NCI-H82 treated with DMSO at 0.1 percent for 48 hours (cell line): ENCODE results near the gene LINC00237.

Experiments used
- DNase-seq: peaks from one replicate; lab custom pipeline; 2025; ENCODE audit not compliant: unreplicated experiment; lab: John Stamatoyannopoulos, UW

Gene LINC00237

DNA sequence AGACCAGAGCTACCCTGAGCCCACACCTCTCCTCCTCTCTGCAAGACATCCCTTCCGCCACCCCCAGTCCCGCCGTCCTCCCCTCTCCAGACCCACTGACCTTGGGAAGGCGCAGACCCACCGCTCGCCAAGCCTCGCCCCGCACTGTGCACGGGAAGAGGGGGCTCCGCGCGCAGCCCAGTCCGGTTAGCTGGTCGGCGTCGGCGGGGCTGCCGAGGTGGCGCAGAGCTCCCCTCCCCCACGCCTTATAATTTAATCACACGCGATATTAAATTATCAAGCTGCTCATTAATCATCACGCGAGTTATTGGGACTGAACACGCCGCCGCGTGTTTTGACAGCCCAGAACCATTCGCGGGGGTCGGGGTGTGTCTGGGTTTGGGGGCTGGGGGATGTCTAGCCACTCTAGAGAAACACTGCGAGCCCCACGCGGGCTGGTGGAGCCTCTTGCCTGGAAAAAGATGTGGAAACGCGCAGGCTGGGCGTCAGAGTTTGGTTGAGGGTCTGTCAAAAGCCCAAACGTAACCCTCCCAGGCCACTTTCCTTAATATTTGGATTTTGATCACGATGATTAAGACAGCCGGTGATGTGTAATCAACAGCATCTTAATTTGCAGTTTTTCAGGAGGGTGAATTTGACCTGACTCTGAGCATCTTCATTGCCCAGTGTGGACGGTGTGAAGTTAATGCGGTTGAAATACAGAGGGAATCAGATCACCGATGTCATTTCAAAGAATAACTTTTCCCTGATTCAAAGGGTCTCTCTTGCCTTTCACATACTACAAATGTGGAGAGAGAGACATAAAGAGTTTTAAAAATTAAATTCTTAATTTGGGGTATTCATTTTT, at the start of gene LINC00237:
Gene LINC00237 (minus strand): TSS at position 188 of the 847 bp plus-strand sequence.
- no peak for DNase-seq

DNA sequence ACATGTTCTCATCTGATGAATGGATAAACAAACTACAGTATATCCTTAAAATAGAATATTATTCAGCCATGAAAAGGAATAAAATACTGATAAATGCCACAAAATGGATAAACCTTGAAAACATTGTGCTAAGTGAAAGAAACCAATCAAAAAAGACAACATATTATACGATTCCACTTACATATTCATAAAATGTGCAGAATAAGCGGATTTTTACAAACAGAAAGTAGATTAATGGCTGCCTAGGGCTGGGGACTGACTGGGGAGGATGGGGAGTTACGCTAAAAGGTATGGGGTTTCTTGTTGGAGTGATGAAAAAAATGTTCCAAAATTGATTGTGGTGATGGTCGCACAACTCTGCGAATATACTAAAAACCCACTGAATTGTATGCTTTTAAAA, 49.1 kb upstream of the LINC00237 start:
- no peak for DNase-seq

DNA sequence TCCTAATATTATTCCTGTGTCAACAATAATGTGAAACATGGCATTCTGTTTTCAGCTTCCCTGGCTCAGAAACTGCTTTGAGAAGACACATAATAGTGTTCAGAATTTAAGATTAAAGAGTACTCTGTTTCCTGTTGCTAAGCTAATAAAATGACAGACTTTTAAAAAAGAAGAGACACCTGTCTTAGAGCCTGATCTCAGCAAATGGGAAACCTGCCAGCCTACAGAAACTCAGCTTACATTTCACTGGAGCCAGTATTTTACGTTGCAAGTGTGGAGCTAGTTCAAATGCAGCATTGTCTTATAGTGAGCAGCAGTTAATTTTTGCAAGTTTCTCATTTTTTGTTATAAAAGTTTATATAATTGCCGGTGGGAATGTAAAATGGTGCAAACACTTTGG, 48.5 kb upstream of the LINC00237 start:
- no peak for DNase-seq

DNA sequence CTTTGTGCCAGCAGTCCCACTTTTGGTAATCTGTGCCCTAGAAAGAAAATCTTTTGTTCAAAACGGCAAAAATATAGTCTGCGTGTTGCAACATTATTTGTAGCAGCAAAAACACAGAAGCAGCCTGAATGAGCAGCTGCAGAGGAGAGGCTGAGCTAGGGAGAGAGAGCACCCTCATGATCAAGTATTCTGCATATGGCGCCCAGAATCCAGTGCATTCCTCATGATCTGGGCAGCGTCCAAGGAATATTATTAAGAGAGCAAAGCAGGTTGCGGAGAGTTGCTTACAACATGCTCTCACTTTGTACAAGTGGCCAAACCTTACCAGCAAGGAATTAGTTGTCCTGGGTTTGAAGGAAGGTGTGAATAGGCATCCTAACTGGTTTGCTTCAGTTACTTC, 45.6 kb upstream of the LINC00237 start:
- DNase-seq, result no peak

DNA sequence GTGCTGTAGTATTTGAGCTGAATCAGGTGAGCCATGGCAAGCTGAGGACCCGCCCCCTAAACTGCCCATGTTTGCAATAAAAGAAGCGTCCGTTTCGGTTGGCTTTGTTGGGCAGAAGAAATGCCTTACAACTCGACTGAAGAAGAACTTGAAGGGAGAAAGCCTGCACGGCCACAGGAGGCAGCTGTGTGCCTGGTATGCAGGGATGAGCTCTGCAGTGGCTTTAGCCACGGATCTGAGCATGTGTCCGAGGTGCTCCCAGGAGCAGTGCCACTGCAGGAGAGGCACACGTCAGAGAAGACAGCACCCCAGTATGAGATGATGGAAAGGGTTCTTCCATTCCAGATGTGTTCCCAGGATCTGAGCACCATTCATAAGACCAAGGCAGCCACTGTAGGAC, 43.2 kb upstream of the LINC00237 start:
- DNase-seq, result no peak

DNA sequence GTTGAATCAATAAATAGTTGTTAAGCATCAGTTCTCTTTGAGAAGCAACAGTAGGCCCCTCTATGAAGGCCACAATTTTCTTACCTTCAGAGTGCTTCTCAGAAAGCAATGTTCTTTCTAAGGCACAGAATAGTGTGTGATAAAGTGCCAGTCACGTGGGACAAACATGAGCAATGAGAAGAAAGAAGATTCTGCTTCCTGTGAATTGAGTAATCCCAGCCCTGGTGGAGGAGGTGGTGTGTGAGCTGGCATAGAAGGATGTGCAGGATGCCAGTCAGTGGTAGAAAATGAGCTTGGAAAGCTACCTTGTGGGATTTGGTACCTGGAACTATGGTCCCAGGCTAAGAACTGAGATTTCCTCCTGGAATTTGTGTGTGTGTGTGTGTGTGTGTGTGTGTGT, 41.4 kb upstream of the LINC00237 start:
- no peak for DNase-seq

DNA sequence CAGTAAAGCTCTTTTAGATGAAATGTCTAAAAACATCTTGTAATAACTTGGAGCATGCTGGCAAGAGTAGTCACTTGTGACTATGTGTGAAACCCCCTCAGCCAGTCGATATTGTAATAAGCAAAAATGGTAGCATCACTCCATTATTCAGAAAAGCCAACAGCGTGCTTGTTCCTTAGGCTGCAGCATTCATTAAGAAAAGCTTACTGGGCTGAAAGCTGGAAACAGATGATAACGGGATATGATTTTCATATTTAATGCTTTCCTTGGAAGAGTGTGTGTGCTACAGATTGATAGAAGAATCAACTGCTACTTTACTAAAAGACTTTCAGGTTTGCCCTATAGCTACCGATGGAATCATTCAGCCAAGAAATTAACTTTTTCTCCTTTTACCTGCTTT, 40.1 kb upstream of the LINC00237 start:
- DNase-seq, result no peak

DNA sequence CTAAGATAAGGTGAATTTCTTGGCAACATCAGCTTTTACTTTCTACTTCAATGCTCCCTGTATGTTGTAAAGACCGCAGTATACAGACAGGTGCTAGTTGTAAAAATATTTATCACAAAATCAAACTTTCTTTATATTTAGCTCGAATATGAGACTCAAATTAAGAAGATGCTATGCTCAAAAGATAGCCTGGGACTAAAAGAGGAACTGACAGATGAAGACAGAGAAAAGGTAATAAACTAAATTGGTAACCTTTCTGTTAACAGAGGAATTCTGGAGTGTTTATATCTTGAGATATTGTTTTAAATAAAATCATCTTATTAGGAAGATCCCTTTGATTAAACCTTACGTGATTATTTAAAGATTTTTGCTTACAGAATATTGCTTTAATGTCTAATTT, 39.3 kb upstream of the LINC00237 start:
- no peak for DNase-seq

DNA sequence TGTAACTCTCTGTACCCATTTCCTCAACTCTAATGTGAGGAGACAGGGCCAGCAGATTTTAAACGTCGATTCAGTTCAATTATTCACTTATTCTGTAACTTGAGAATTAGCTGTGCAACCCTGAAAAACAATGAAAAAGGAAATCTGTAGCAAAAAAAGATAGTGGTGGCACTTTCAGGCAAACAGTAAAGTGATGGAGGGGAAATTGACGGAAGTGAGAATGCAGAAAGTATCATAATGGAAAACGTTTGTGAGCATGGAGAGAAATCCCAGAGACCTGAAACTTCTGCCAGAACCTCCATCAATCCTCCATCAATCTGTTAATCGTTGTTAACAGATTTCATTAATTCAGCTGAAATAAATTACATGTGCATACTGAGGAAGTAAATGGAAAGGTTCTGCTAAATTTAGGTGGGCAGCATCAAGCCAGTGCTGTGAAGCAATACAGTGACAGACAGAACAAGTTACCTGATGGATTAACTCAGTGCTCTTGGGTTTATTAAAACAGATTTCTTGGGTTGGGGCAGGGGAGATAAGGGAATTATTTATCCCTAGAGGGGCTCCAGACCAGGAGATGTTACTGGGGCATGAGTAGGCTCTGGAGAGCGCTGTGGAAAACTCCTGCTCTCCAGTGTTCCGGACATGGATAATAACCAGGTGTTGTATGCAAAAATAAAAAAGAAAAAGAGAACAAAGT, 37.2 kb upstream of the LINC00237 start:
- DNase-seq, result no peak

DNA sequence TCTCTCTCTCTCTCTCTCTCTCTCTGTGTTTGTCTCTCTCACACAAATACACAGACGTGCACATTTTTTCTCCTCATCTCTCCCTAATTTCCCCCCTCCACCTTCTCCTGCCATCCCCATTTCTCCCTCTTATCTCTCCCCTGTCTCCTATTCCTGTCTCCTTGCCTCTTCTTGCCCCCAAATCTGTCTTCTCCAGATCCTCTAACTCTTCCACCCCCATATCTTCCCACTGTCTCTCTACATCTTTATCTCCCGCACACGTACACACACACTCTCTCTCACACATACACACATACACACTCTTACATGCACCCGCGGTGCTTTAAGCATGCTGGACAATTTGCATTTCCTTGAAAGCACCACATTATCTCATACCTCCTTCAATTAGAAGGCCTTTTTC, 35.7 kb upstream of the LINC00237 start:
- DNase-seq, result no peak

DNA sequence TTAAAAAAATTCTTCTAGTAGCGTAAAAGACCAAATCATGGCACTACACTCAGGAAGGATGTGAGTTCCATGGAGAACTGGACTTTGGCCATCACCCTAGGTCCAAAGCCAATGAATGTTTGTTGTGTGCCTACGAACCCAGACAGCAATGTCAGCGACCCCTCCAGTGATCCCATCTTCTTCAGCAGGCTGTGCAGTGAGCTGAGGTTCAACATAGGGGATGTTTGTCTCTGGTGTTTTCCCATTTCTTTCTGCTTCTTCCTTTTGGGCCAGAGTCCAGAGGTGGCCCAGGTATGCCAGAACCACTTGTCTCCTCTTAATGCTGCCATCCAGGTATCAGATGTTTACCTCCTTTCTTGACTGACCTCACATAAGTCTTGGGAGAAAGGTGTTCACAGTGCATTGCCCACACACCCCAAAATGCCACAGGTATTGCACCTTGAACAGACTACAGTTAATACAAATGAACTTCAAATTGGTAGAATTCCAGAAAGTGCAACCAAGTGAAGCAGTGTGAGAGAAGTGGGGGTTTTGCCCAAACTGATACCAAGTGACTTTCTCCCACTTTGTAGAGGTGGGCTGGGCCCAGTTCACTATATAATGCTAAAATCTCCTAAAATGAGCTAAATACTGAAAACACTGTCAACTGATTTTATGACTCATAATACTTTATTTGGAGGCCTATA, 33.9 kb upstream of the LINC00237 start:
- no peak for DNase-seq

DNA sequence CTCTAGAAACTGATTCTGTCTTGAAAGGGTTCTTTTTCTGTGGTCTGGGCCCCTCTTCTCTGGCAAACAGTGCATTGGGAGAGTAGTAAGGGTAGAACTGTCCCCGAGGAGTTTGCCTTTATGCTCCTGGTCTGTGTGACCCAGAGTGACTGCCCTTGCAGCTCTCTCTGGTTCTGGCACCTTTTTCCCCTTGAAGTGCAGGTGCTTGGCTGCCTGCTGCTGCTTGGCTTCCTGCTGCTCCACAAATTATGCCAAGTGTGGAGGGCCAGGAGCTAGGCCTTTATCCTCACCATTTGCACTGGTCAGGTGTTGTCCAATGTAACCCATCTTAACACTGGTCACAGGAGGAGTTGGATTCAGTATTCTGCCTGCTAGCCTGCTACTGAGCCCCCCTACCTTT, 30.9 kb upstream of the LINC00237 start:
- DNase-seq, result no peak

DNA sequence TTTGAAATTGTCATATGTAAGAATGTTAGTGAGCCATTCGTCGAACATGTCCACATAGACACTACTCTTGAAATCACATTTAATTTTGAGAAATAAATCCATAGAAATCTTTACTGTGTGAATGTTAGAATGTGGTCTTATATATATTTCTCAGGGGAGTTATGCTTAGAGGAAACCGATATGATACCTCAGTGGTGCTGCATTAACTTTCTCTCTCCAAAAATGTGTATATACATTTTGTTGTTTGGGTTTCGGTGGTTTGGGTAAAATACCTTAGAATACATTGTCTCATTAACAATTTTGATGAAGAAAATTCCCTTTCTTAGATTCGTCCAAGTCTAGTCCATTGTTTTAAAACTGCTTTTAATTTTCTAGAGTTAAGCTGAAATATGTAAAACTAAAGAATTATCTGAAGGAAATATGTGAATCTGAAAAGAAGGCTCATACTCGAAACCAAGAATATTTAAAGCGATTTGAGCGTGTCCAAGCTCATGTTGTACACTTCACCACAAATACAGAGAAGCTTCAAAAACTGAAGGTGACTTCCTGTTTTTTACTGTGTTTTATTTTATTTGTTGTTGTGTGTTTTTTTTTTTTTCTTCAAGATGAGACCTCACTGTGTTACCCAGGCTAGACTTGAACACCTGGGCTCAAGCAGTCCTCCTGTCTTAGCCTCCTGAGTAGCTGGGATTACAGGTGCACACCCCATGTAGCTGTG, 30.0 kb upstream of the LINC00237 start:
- DNase-seq, result no peak

DNA sequence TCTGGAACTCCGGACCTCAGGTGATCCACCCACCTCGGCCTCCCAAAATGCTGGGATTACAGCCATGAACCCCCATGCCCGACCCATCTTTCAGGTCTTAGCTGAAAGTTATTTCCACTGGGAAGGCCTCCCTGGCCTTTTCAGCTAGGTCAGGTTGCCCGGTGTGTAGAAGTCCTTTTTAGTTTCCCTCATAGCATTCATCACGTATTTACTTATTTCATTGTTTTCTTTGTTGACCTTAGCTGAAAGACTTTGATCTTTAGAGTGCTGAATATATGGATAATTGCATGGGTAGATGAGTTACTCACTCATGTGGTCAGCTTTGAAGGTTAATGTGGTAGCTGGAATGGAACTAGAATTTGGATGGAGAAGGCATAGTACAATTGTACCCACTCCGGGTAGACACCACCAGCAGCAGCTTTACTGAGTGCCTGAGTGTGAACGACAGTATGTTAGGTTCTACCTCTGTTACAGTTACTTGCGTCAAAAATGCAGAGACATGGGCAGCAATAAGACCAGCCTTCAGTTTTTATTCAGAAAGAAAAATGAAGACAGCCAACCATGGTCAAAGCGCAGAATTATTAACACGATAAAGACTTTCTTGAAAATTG, 28.8 kb upstream of the LINC00237 start:
- no peak for DNase-seq

DNA sequence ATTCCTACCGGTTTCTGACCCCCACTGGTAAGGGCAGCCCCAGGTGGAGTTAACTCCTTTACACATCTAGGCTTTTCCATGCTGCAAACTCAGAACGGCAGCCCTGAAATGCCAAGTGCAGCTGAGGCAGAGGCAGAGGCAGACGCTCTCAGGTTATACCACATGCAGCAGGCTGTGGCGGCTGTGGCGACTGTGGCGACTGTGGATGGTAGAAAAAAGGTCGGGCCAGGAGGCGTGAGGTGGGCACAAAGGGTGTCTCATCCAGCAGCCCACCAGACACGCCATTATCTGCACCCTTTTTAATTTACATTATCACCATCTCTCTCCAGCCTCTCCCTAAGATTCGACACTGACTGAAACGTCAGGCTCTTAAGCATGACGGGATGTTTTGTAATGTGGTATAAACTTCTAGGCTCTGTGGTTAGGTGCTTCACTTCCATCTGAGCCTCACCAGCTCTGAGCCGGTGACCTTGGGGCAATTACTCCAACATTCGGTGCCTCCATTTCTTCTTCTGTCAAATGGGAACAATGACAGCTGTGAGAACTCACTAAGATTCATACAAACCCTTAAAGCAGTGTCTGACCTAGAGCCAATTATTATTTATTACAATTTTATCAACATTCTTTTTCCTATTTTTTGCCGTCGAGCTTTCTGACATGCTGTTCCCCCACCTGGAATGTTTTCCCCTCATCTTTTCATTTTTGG, 27.9 kb upstream of the LINC00237 start:
- no peak for DNase-seq

DNA sequence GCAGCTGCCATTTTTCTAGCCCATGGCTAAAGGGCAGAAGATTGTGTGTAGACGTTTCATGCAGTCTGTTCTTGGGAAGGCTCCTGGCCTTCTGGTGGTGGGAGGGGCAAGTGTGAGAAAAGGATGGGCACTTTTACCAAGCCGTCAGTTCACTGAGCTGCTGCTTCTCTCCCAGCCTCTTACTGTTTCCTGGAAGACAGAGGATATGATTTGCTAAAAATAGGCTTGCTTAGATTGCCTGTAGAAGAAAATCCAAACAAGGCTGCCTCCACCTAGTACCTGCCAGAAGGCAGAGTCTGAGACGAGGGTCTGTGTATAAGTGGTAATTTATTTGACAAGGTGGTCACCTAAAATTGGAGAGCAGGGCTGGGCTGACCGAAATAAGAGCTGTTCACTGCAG, 27.2 kb upstream of the LINC00237 start:
- no peak for DNase-seq

DNA sequence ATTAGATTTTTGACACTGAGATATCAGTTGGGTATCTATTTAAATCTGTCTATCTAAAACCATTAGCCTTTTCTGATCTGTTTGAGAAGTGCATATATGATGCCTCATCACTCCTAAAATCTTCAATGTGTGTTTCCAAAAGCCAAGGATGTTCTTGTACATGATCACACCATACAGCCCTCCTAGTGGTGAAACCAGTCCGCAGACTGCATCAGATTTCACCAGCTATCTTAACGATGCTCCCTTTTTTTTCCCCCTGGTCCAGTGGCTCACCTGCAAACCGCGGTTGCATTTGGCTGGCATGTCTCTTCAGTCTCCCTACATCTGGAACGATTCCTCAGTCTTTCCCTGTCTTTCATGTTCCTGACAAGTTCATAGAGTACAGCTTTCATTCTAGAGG, 23.7 kb upstream of the LINC00237 start:
- DNase-seq, result no peak

DNA sequence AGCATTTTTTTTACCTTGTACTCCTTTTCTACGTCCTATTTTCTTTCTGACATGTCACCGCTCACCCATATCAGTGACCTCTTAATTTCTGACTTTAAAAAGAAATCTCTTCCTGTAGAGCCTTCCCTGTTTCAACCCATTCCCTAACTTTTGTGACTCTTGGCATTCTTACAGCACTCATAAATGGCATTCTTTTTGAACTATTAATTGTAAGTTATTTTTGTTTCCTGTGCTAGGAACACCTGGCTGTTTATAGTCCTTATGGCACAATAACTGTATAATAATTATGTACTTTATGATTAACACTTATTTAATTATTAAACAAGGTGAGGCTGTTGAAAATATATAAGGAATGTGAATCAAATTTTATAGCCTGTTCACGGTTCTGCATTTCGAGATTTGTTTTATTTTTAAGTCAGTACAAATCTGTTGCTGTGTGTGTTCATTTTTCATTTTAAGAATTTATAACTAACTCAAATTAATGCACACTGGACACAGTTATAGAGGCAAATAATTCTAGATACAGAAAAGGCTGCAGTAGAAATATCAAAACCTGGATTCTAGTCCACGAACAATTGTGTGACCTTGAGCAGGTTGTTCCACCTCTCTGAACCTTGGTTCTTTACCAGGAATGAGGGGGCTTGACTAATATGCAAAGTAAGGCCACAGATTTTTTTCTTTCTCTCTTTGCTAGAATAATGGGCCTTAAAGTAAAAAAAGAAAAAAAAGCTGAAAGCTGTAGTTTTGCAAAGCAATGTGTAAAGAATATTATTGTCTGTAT, 21.2 kb upstream of the LINC00237 start:
- DNase-seq, result no peak

DNA sequence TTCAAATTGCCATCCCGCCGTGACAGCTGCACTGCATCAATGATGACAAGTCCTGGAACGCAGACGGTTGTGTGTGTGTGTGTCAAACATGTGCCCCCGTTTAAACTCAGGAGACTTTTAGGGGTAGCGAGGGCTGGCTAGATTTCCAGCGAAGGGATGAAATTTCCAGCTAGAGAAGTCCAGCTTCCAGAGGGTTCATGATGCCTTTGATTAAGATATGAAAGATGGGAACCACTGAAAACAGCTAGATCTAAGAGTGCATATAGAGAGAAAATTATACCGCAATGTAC, 20.4 kb upstream of the LINC00237 start:
- DNase-seq, result no peak
